ENCODE data around the gene CECR2. TPM values are rescaled to one million over a fixed set of nuclear protein-coding genes. Genes with fewer than 3 reads are reported as not detected.

CECR2 gene
- total RNA-seq, 1 donor from 2014 or later = 67.8 TPM

GRCh38 chr22:17566776-17567175 is 197.5 kb downstream of the CECR2 start:
- H2AFZ ChIP-seq (replicated peaks) = no peak overlapping the region
- Mint-ChIP-seq H3K9me3 (peaks cover 3% of the 10 kb centered on the region), H3K27me3 (ENCODE audit: insufficient read depth, low read depth) (peaks cover 14% of the 10 kb centered on the region), H3K27ac (no peak overlapping the region), H3K4me3 (no peak overlapping the region), H3K4me1 (peaks cover 43% of the 10 kb centered on the region), H3K36me3 (no peaks in the 10 kb centered on the region)
- H3K9ac ChIP-seq = no peak overlapping the region
- no peak overlapping the region for H3K4me2 ChIP-seq
- no peaks in the 10 kb centered on the region for H3K79me2 ChIP-seq (ENCODE audit: low read depth)
- TF ChIP-seq EZH2phosphoT487 (IDR thresholded peaks at IDR 0.05) (no peak), CTCF (IDR thresholded peaks at IDR 0.05) (no peak), EZH2 (IDR thresholded peaks at IDR 0.05) (no peak)
- no peak overlapping the region for H3K4me3 ChIP-seq
- H3K9me3 ChIP-seq (ENCODE audit: low read depth) = no peaks in the 10 kb centered on the region
- peaks cover 35% of the 10 kb centered on the region for H3K4me1 ChIP-seq
- no peak overlapping the region for H3K27ac ChIP-seq
- no peaks in the 10 kb centered on the region for H3K27me3 ChIP-seq
- H4K20me1 ChIP-seq (ENCODE audit: low read depth) = no peaks in the 10 kb centered on the region
- H3F3A ChIP-seq (ENCODE audit: low read depth) = peaks cover 37% of the 10 kb centered on the region
- H3K36me3 ChIP-seq = no peaks in the 10 kb centered on the region
- DNase-seq (ENCODE audit: low spot score) = no peak

DNA sequence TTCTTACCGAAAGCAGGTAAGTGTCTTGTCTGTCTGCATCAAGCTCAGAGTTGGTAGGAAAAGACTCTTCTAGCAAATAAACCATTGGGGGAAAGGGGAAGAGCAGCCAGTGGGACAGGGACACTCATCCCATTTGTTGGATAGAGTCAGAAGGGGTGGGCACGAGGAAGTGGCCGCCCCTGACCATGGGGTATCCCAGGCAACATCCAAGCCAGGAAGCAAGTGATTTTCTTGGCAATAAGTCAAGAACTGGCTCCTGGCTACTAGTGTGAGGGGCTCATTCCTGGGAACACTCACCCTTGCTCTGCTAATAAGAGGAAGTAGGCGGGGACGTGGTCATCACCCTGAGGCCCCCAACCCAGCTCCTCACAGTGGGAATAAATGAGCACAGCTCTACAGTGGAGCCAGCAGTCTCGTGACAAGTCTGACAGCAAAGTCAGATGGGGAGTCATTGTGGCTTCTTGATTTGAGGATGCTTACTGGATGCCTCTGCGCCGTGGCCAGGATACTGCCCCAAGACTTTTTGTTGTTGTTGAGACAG is 200.8 kb downstream of the CECR2 start:
- Histone ChIP-seq H3F3A (ENCODE audit: low read depth) (peaks cover 20% of the 10 kb centered on the region), H3K4me2 (peak overlapping the region; percentile 6), H3K9ac (no peak overlapping the region), H2AFZ (replicated peaks) (peak overlapping the region; percentile 53), H3K4me1 (peaks cover 21% of the 10 kb centered on the region), H3K36me3 (no peaks in the 10 kb centered on the region), H3K27me3 (no peaks in the 10 kb centered on the region), H4K20me1 (ENCODE audit: low read depth) (no peaks in the 10 kb centered on the region), H3K9me3 (ENCODE audit: low read depth) (no peaks in the 10 kb centered on the region), H3K27ac (no peak overlapping the region), H3K79me2 (ENCODE audit: low read depth) (no peaks in the 10 kb centered on the region), H3K4me3 (no peak overlapping the region)
- H3K9me3 Mint-ChIP-seq = no peaks in the 10 kb centered on the region
- peaks cover 2% of the 10 kb centered on the region for H3K36me3 Mint-ChIP-seq
- H3K4me3 Mint-ChIP-seq = no peak overlapping the region
- TF ChIP-seq CTCF (IDR thresholded peaks at IDR 0.05) = no peak
- no peak for TF ChIP-seq EZH2phosphoT487 (IDR thresholded peaks at IDR 0.05)
- no peak for TF ChIP-seq EZH2 (IDR thresholded peaks at IDR 0.05)
- peaks cover 10% of the 10 kb centered on the region for H3K27me3 Mint-ChIP-seq (ENCODE audit: insufficient read depth, low read depth)
- DNase-seq (ENCODE audit: low spot score) = no peak
- H3K4me1 Mint-ChIP-seq = peaks cover 37% of the 10 kb centered on the region
- H3K27ac Mint-ChIP-seq = peak overlapping the region; percentile 88

- no peak overlapping the region for H3K4me3 ChIP-seq
- no peak for DNase-seq (ENCODE audit: low spot score)
- no peaks in the 10 kb centered on the region for H3K27me3 ChIP-seq
- Mint-ChIP-seq H3K36me3 (peaks cover 2% of the 10 kb centered on the region), H3K9me3 (no peaks in the 10 kb centered on the region), H3K27me3 (ENCODE audit: insufficient read depth, low read depth) (peaks cover 10% of the 10 kb centered on the region), H3K27ac (peak overlapping the region; percentile 91), H3K4me1 (peaks cover 46% of the 10 kb centered on the region), H3K4me3 (peak overlapping the region; percentile 1)
- no peaks in the 10 kb centered on the region for H3K36me3 ChIP-seq
- no peaks in the 10 kb centered on the region for H3K79me2 ChIP-seq (ENCODE audit: low read depth)
- peaks cover 20% of the 10 kb centered on the region for H3F3A ChIP-seq (ENCODE audit: low read depth)
- no peak for TF ChIP-seq EZH2phosphoT487 (IDR thresholded peaks at IDR 0.05)
- no peak for TF ChIP-seq CTCF (IDR thresholded peaks at IDR 0.05)
- TF ChIP-seq EZH2 (IDR thresholded peaks at IDR 0.05) = no peak
- H3K4me1 ChIP-seq = peaks cover 21% of the 10 kb centered on the region
- H3K4me2 ChIP-seq = no peak overlapping the region
- no peaks in the 10 kb centered on the region for H3K9me3 ChIP-seq (ENCODE audit: low read depth)
- no peak overlapping the region for H3K9ac ChIP-seq
- H2AFZ ChIP-seq (replicated peaks) = no peak overlapping the region
- no peak overlapping the region for H3K27ac ChIP-seq
- H4K20me1 ChIP-seq (ENCODE audit: low read depth) = no peaks in the 10 kb centered on the region
Measured at GRCh38 chr22:17570851-17571631, 201.8 kb downstream of the CECR2 start.

Measured in neural progenitor cell (in vitro differentiated cells).